GM12878 (cell line): ENCODE results near the gene WDR75. TPM values are rescaled to one million over a fixed set of nuclear protein-coding genes. Genes with fewer than 3 reads are reported as not detected.

ENCODE experiments used
- ATAC-seq: fragments of 200-7000 bp; cut with Tn5 transposase; 3 replicates; pipeline ENCODE4 v1.9.1; 2020; ENCODE audit warnings: mild to moderate bottlenecking, moderate library complexity
- BruUV-seq: library from RNA; stranded (reverse); fragments of 400-500 nt; replicated peaks from 2 replicates; lab custom pipeline; 2021; lab: Mats Ljungman, UMichigan
- CTCF ChIA-PET: fragments of 300-600 bp; sonication (Branson Sonifier 250); formaldehyde crosslinking; extraction: SDS; loops from one replicate; lab custom pipeline; 2021; ENCODE audit warnings: inconsistent platforms; lab: Yijun Ruan, JAX
- POLR2A ChIA-PET: fragments of 350-600 bp; formaldehyde crosslinking; extraction: SDS; loops from one replicate; lab custom pipeline; 2021; ENCODE audit warnings: inconsistent platforms; lab: Charles Lee
- RAD21 ChIA-PET: fragments of 300-600 bp; sonication (Branson Sonifier 250); formaldehyde crosslinking; loops from one replicate; lab custom pipeline; 2023; ENCODE audit warnings: antibody characterized with exemption; ENCODE audit not compliant: unreplicated experiment; lab: Charles Lee
- SMC1A ChIA-PET: fragments of 300-600 bp; sonication (Branson Sonifier 250); formaldehyde crosslinking; loops from one replicate; lab custom pipeline; 2023; ENCODE audit not compliant: unreplicated experiment, uncharacterized antibody; lab: Charles Lee
- DNase-seq: peaks from one replicate; pipeline ENCODE4 v3.0.0-alpha.2; 2011; ENCODE audit warnings: low read depth, low spot score
- FAIRE-seq: peaks from 3 replicates; lab custom pipeline; 2011; peaks lifted over from hg19 to GRCh38; lab: Jason Lieb, UNC
- H2AFZ ChIP-seq: 2 replicates; pipeline ENCODE4 v1.6.0; 2011; ENCODE audit warnings: low read depth, low read length, control low read depth; ENCODE audit not compliant: control insufficient read depth
- H3K27ac ChIP-seq: 2 replicates; pipeline ENCODE4 v1.5.1; 2011; ENCODE audit warnings: control low read depth; ENCODE audit not compliant: control insufficient read depth, insufficient read depth
- H3K27me3 ChIP-seq, 2 experiments: replicated peaks in 1 of 2; 2 replicates each; pipeline versions ENCODE4 v1.6.0 to v1.6.1; 2011; ENCODE audit warnings: low read length in 1 of 2; ENCODE audit not compliant: control insufficient read depth in 2 of 2, insufficient read depth in 2 of 2
- H3K36me3 ChIP-seq, 2 experiments: 2 replicates each; pipeline ENCODE4 v1.5.1; 2011; ENCODE audit warnings: low read length in 1 of 2; ENCODE audit not compliant: control insufficient read depth in 2 of 2, insufficient read depth in 2 of 2
- H3K4me1 ChIP-seq: 2 replicates; pipeline ENCODE4 v1.6.1; 2011; ENCODE audit warnings: mild to moderate bottlenecking, low read length, moderate library complexity, mixed read lengths; ENCODE audit not compliant: control insufficient read depth, insufficient read depth
- H3K4me2 ChIP-seq: 2 replicates; pipeline ENCODE4 v1.6.0; 2011; ENCODE audit warnings: control low read depth; ENCODE audit not compliant: control insufficient read depth, insufficient read depth
- H3K4me3 ChIP-seq: fragments of 200-600 bp; sonication (generic); 2 replicates; pipeline ENCODE4 v1.5.1; 2016
- H3K79me2 ChIP-seq: 2 replicates; pipeline ENCODE4 v1.6.0; 2011; ENCODE audit warnings: low read length; ENCODE audit not compliant: control insufficient read depth, insufficient read depth
- H3K9ac ChIP-seq: 2 replicates; pipeline ENCODE4 v1.8.0; 2011; ENCODE audit warnings: low read length, control low read depth, mixed read lengths; ENCODE audit not compliant: control insufficient read depth, insufficient read depth
- H3K9me3 ChIP-seq: replicated peaks from 3 replicates; pipeline ENCODE4 v1.5.1; 2011; ENCODE audit warnings: mild to moderate bottlenecking, low read length; ENCODE audit not compliant: control insufficient read depth, insufficient read depth
- H4K20me1 ChIP-seq: 2 replicates; pipeline ENCODE4 v1.6.0; 2011; ENCODE audit not compliant: control insufficient read depth, insufficient read depth
- ASH2L ChIP-seq: fragments of 300-600, 200-600 bp; sonication (generic); IDR thresholded peaks from 2 replicates; pipeline ENCODE4 v1.6.1; 2017; ENCODE audit warnings: low read depth, mild to moderate bottlenecking, borderline replicate concordance
- BHLHE40 ChIP-seq, 2 experiments: fragments of 450-650 bp in 1 of 2; IDR thresholded peaks; 2 replicates each; pipeline ENCODE4 v1.6.1; 2011 to 2017; ENCODE audit warnings: low read depth in 2 of 2, borderline replicate concordance in 1 of 2, improper control_type of control experiment in 1 of 2, low read length in 1 of 2, mild to moderate bottlenecking in 1 of 2
- CEBPZ ChIP-seq: fragments of 150-350 bp; IDR thresholded peaks from 2 replicates; pipeline ENCODE4 v1.6.1; 2016; ENCODE audit warnings: low read depth, low read length
- ELK1 ChIP-seq: IDR thresholded peaks from 2 replicates; pipeline ENCODE4 v1.6.1; 2012; ENCODE audit warnings: low read depth, low read length, improper control_type of control experiment
- ETV6 ChIP-seq, 2 experiments: fragments of 450-650 bp in 1 of 2; IDR thresholded peaks in 1 of 2; conservative IDR thresholded peaks in 1 of 2; 2 replicates each; pipeline ENCODE4 v1.6.1; 2014; ENCODE audit warnings: antibody characterized with exemption in 1 of 2, borderline replicate concordance in 1 of 2, low read depth in 1 of 2, mild to moderate bottlenecking in 1 of 2, moderate library complexity in 1 of 2
- FOXK2 ChIP-seq: fragments of 450-650 bp; IDR thresholded peaks from 2 replicates; pipeline ENCODE4 v1.6.1; 2017; ENCODE audit warnings: mild to moderate bottlenecking, moderate library complexity
- FOXM1 ChIP-seq: IDR thresholded peaks from 2 replicates; pipeline ENCODE4 v1.6.1; 2012; ENCODE audit warnings: low read depth, mild to moderate bottlenecking, inconsistent platforms, low read length, moderate library complexity
- MEF2A ChIP-seq: IDR thresholded peaks from 2 replicates; pipeline ENCODE4 v1.6.1; 2011; ENCODE audit warnings: low read depth, mild to moderate bottlenecking, low read length, moderate library complexity; ENCODE audit not compliant: insufficient read depth
- NKRF ChIP-seq: fragments of 450-650 bp; conservative IDR thresholded peaks from 2 replicates; pipeline ENCODE4 v1.6.1; 2017; ENCODE audit warnings: mild to moderate bottlenecking, moderate library complexity
- NR2C1 ChIP-seq: fragments of 450-650 bp; IDR thresholded peaks from 2 replicates; pipeline ENCODE4 v1.6.1; 2017; ENCODE audit warnings: antibody characterized with exemption, mild to moderate bottlenecking, moderate library complexity
- PML ChIP-seq: IDR thresholded peaks from 2 replicates; pipeline ENCODE4 v1.6.1; 2012; ENCODE audit warnings: low read length, inconsistent platforms
- POLR2A ChIP-seq: IDR thresholded peaks from 2 replicates; pipeline ENCODE4 v1.6.1; 2011; ENCODE audit warnings: low read depth, mild to moderate bottlenecking, low read length
- SMC3 ChIP-seq: IDR thresholded peaks from 2 replicates; pipeline ENCODE4 v1.6.1; 2011; ENCODE audit warnings: low read length, improper control_type of control experiment, borderline replicate concordance
- WGBS: methylation state at CpG from one replicate; pipeline ENCODE4 v1.1.6; 2016; ENCODE audit warnings: low lambda C conversion rate; ENCODE audit not compliant: insufficient replicate concordance, insufficient coverage; ENCODE audit errors: missing lambda C conversion rate; 5-methylcytosine and 5-hydroxymethylcytosine counted together
- in situ Hi-C: fragments of 300-500 bp; cut with MboI; formaldehyde crosslinking; loops from 9 replicates; pipeline ENCODE4 v1.14.3; 2018; ENCODE audit warnings: mixed read lengths
- intact Hi-C: fragments of 100-400 bp; cut with micrococcal nuclease; formaldehyde crosslinking; loops from one replicate; pipeline ENCODE4 v1.14.2; 2022; ENCODE audit not compliant: unreplicated experiment
- polyA plus RNA-seq, 11 experiments: library from polyadenylated mRNA; depleted of rRNA in 4 of 11; unstranded in 6 of 11; stranded (reverse) in 5 of 11; fragments of >200 nt; fragmentation: Nextera tagmentation in 4 of 11; fragmentation: Illumina TruSeq in 1 of 11; extraction: Ambion mirVana in 4 of 11; extraction: Trizol in 1 of 11; gene quantifications; 1 replicate in 1 of 11; 2 replicates in 10 of 11; pipeline versions ENCODE4 v1.2.1 to v1.2.3, GENCODE V29; 2011 to 2016; ENCODE audit warnings: inconsistent platforms in 2 of 11, missing spikeins in 2 of 11, low read depth in 1 of 11
- total RNA-seq, 4 experiments: library from RNA; depleted of rRNA in 3 of 4; stranded (reverse); fragments of >200 nt in 3 of 4; fragmentation: Illumina TruSeq in 1 of 4; extraction: Trizol in 1 of 4; gene quantifications; 2 replicates each; pipeline versions ENCODE4 v1.2.1 to v1.2.3, GENCODE V29; 2013 to 2021

The WDR75 gene
- total and polyA plus RNA-seq, 10 of the 15 experiments (the other 5 are each of a cell fraction or from before 2014, with no cell fraction given) = 53.1 to 98.5 (median 71.5) TPM

- TF ChIP-seq PML (no peak), SMC3 (no peak), FOXM1 (no peak), ETV6 (conservative IDR thresholded peaks at IDR 0.05 in 1 of 2, IDR thresholded peaks at IDR 0.05 in 1 of 2; ENCODE audit: borderline replicate concordance in 1 of 2, low read depth in 1 of 2) (no peak), CEBPZ (no peak)
These were observed 63.0 kb downstream of the WDR75 start (continued) for GRCh38 chr2:189504238-189504637.

- Histone ChIP-seq H3K4me3 (no peak overlapping the region), H3K27ac (no peak overlapping the region), H3K79me2 (no peaks in the 10 kb centered on the region), H3K4me2 (no peak overlapping the region), H3K36me3 (no peaks in the 10 kb centered on the region), H3K27me3 (no peaks in the 10 kb centered on the region; a peak in 1 of 4 replicates), H2AFZ (no peak overlapping the region), H3K9me3 (no peaks in the 10 kb centered on the region), H3K4me1 (no peaks in the 10 kb centered on the region), H3K9ac (no peak overlapping the region), H4K20me1 (no peaks in the 10 kb centered on the region)
- RAD21 ChIA-PET = no interaction called here
- DNase-seq (no peak), ATAC-seq (no peak), FAIRE-seq (no peak)
- intact Hi-C loops (no loop called here), in situ Hi-C loops (no loop called here)
- CTCF ChIA-PET = no interaction called here
- SMC1A ChIA-PET = no interaction called here
- BruUV-seq = no TSS peak
- POLR2A ChIA-PET = no interaction called here
- WGBS = 9% methylated on average over 2 of the region's 2 CpGs
- TF ChIP-seq BHLHE40 (IDR thresholded peaks at IDR 0.05; ENCODE audit: borderline replicate concordance in 1 of 2, low read depth in 2 of 2, low read length in 1 of 2) (no peak), ASH2L (no peak), POLR2A (no peak), FOXK2 (no peak), MEF2A (no peak), NKRF (no peak), NR2C1 (no peak), ELK1 (no peak)
These were observed 64.2 kb downstream of the WDR75 start for GRCh38 chr2:189505492-189505891.
